Keratinocyte (primary cell): ENCODE results near the gene ZNF541. TPM values are rescaled to one million over a fixed set of nuclear protein-coding genes. Genes with fewer than 3 reads are reported as not detected.

Experiments
- DNase-seq: peaks from one replicate; pipeline ENCODE4 v3.0.0-alpha.2; 2011; ENCODE audit warnings: low read depth, missing footprints, low spot score
- FAIRE-seq: peaks from 2 replicates; lab custom pipeline; 2011; peaks lifted over from hg19 to GRCh38; lab: Jason Lieb, UNC
- H2AFZ ChIP-seq: 2 replicates; pipeline ENCODE4 v1.6.0; 2012; ENCODE audit warnings: low read length, control low read depth, inconsistent platforms; ENCODE audit not compliant: control insufficient read depth
- H3K27ac ChIP-seq: 2 replicates; pipeline ENCODE4 v1.5.1; 2011; ENCODE audit warnings: low read length; ENCODE audit not compliant: control insufficient read depth, insufficient read depth
- H3K27me3 ChIP-seq: 3 replicates; pipeline ENCODE4 v1.6.0; 2011; ENCODE audit warnings: low read length; ENCODE audit not compliant: control insufficient read depth, insufficient read depth; ENCODE audit errors: extremely low read depth
- H3K36me3 ChIP-seq, 2 experiments: 2 replicates in 1 of 2; 3 replicates in 1 of 2; pipeline ENCODE4 v1.5.1; 2011; ENCODE audit warnings: low read length in 2 of 2, mild to moderate bottlenecking in 1 of 2; ENCODE audit not compliant: control insufficient read depth in 2 of 2, insufficient read depth in 2 of 2; ENCODE audit errors: extremely low read depth in 1 of 2
- H3K4me1 ChIP-seq: 3 replicates; pipeline ENCODE4 v1.5.1; 2011; ENCODE audit warnings: low read length; ENCODE audit not compliant: control insufficient read depth, insufficient read depth; ENCODE audit errors: extremely low read depth
- H3K4me2 ChIP-seq: 3 replicates; pipeline ENCODE4 v1.6.0; 2011; ENCODE audit warnings: low read depth, low read length; ENCODE audit not compliant: control insufficient read depth, insufficient read depth; ENCODE audit errors: extremely low read depth
- H3K4me3 ChIP-seq, 3 experiments: fragments of 200-600 bp in 1 of 3; sonication (generic) in 1 of 3; 2 replicates in 2 of 3; 3 replicates in 1 of 3; pipeline ENCODE4 v1.5.1; 2011 to 2016; ENCODE audit warnings: low read length in 3 of 3, mild to moderate bottlenecking in 3 of 3, control low read depth in 2 of 3, inconsistent platforms in 1 of 3, low read depth in 1 of 3, mixed read lengths in 1 of 3, mixed run types in 1 of 3, moderate library complexity in 1 of 3; ENCODE audit not compliant: control insufficient read depth in 2 of 3, insufficient read depth in 2 of 3; ENCODE audit errors: extremely low read depth in 1 of 3
- H3K79me2 ChIP-seq: 2 replicates; pipeline ENCODE4 v1.6.0; 2012; ENCODE audit warnings: low read length; ENCODE audit not compliant: control insufficient read depth, insufficient read depth
- H3K9ac ChIP-seq: 3 replicates; pipeline ENCODE4 v1.6.0; 2011; ENCODE audit warnings: low read length; ENCODE audit not compliant: control insufficient read depth, insufficient read depth; ENCODE audit errors: extremely low read depth
- H3K9me1 ChIP-seq: 3 replicates; pipeline ENCODE4 v1.6.0; 2011; ENCODE audit warnings: low read length; ENCODE audit not compliant: control insufficient read depth, insufficient read depth; ENCODE audit errors: extremely low read depth
- H3K9me3 ChIP-seq: 2 replicates; pipeline ENCODE4 v1.5.1; 2012; ENCODE audit warnings: low read depth, low read length; ENCODE audit not compliant: control insufficient read depth
- H4K20me1 ChIP-seq: 3 replicates; pipeline ENCODE4 v1.6.0; 2011; ENCODE audit warnings: low read length; ENCODE audit not compliant: control insufficient read depth, insufficient read depth; ENCODE audit errors: extremely low read depth
- CTCF ChIP-seq, 3 experiments: IDR thresholded peaks in 1 of 3; conservative IDR thresholded peaks in 1 of 3; optimal IDR thresholded peaks in 1 of 3; 2 replicates in 2 of 3; 3 replicates in 1 of 3; pipeline versions ENCODE3 to v1.5.1; 2011; ENCODE audit warnings: low read length in 3 of 3, mild to moderate bottlenecking in 3 of 3, moderate library complexity in 2 of 3, control low read depth in 1 of 3, inconsistent platforms in 1 of 3; ENCODE audit not compliant: insufficient read depth in 2 of 3; ENCODE audit errors: extremely low read depth in 1 of 3
- EZH2 ChIP-seq: IDR thresholded peaks from one replicate; pipeline ENCODE4 v1.6.1; 2012; ENCODE audit warnings: inconsistent platforms, mild to moderate bottlenecking, low read length, moderate library complexity
- dilution Hi-C: fragments of 300-500 bp; cut with MboI; formaldehyde crosslinking; loops from one replicate; pipeline ENCODE4 v1.7.0; 2020; ENCODE audit warnings: low sequenced_read_pairs; ENCODE audit not compliant: extremely low pct_ligation_motif_present
- polyA plus RNA-seq, 5 experiments: library from polyadenylated mRNA; depleted of rRNA in 3 of 5; stranded (reverse) in 3 of 5; stranded (forward) in 1 of 5; unstranded in 1 of 5; fragments of >200 nt; gene quantifications; 1 replicate in 1 of 5; 2 replicates in 3 of 5; 3 replicates in 1 of 5; pipeline versions ENCODE4 v1.2.1 to v1.2.3, GENCODE V29; 2011 to 2012; ENCODE audit warnings: missing spikeins in 2 of 5, low read depth in 1 of 5, low replicate concordance in 1 of 5

ZNF541 gene
- polyA plus RNA-seq, 1 donor (not counting 4 experiments of a cell fraction or from before 2014, with no cell fraction given) = not detected

- FAIRE-seq = no peak
- no peak overlapping the region for H3K27ac ChIP-seq
Observed at GRCh38 chr19:47547199-47547598, 25.7 kb downstream of the ZNF541 start.

GRCh38 chr19:47545061-47545948 lies 27.6 kb downstream of the ZNF541 start:
- no peak overlapping the region for H3K9ac ChIP-seq
- no peaks in the 10 kb centered on the region for H4K20me1 ChIP-seq
- no peaks in the 10 kb centered on the region for H3K36me3 ChIP-seq
- H3K79me2 ChIP-seq = no peaks in the 10 kb centered on the region
- no peak overlapping the region for H3K27ac ChIP-seq
- no peak for DNase-seq
- peaks cover 33% of the 10 kb centered on the region for H3K27me3 ChIP-seq
- H3K4me1 ChIP-seq = no peaks in the 10 kb centered on the region
- H2AFZ ChIP-seq = no peak overlapping the region
- dilution Hi-C loops = no loop called here
- no peaks in the 10 kb centered on the region for H3K9me3 ChIP-seq
- no peaks in the 10 kb centered on the region for H3K9me1 ChIP-seq
- FAIRE-seq = no peak
- TF ChIP-seq CTCF (optimal IDR thresholded peaks at IDR 0.05 in 1 of 3, IDR thresholded peaks at IDR 0.05 in 1 of 3, conservative IDR thresholded peaks at IDR 0.05 in 1 of 3; ENCODE audit: extremely low read depth in 1 of 3, insufficient read depth in 2 of 3, low read length in 3 of 3) = no peak
- peak; percentile 50 for TF ChIP-seq EZH2
- H3K4me2 ChIP-seq = no peak overlapping the region
- H3K4me3 ChIP-seq = no peak overlapping the region

More at GRCh38 chr19:47547199-47547598, 25.7 kb downstream of the ZNF541 start:
- Histone ChIP-seq H3K9me3 (no peaks in the 10 kb centered on the region), H4K20me1 (no peaks in the 10 kb centered on the region), H3K4me2 (no peak overlapping the region), H2AFZ (no peak overlapping the region), H3K27me3 (peaks cover 33% of the 10 kb centered on the region), H3K4me1 (no peaks in the 10 kb centered on the region), H3K9me1 (no peaks in the 10 kb centered on the region), H3K79me2 (no peaks in the 10 kb centered on the region), H3K4me3 (no peak overlapping the region), H3K9ac (no peak overlapping the region), H3K36me3 (no peaks in the 10 kb centered on the region)
- DNase-seq = no peak
- TF ChIP-seq CTCF (optimal IDR thresholded peaks at IDR 0.05 in 1 of 3, IDR thresholded peaks at IDR 0.05 in 1 of 3, conservative IDR thresholded peaks at IDR 0.05 in 1 of 3; ENCODE audit: extremely low read depth in 1 of 3, insufficient read depth in 2 of 3, low read length in 3 of 3) = no peak
- TF ChIP-seq EZH2 = no peak
- dilution Hi-C loops = no loop called here
